GM15510 (cell line): ENCODE data around the gene OR4K2.

ENCODE experiments used
- POLR2A ChIP-seq: IDR thresholded peaks from 3 replicates; pipeline ENCODE4 v1.6.1; 2011; ENCODE audit warnings: borderline replicate concordance; ENCODE audit not compliant: insufficient read length; ENCODE audit errors: extremely low read depth

The OR4K2 gene, protein sequence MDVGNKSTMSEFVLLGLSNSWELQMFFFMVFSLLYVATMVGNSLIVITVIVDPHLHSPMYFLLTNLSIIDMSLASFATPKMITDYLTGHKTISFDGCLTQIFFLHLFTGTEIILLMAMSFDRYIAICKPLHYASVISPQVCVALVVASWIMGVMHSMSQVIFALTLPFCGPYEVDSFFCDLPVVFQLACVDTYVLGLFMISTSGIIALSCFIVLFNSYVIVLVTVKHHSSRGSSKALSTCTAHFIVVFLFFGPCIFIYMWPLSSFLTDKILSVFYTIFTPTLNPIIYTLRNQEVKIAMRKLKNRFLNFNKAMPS

DNA sequence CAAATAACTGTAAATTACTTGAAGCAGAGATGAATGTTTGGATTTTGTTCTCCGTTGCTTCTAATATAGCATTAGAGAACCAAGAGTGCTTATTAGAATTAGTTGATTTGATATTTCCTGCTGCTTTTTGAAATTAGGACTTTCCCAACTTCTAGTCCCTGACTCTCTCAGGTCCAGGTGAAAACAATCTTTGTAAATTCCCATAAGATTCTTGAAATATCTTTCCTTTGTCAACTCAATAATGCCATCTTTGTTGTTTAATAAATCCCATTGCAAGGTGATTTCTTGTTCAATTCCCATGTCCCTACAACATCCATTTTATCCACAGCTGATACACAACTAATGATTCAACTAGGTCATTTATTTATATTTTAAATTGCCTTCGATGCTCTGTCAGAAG, at the start of gene OR4K2:
Gene OR4K2 (plus strand): TSS at position 301 of the 400 bp plus-strand sequence. CDS start 1,126 bp downstream, outside the sequence.
- no peak for TF ChIP-seq POLR2A

DNA sequence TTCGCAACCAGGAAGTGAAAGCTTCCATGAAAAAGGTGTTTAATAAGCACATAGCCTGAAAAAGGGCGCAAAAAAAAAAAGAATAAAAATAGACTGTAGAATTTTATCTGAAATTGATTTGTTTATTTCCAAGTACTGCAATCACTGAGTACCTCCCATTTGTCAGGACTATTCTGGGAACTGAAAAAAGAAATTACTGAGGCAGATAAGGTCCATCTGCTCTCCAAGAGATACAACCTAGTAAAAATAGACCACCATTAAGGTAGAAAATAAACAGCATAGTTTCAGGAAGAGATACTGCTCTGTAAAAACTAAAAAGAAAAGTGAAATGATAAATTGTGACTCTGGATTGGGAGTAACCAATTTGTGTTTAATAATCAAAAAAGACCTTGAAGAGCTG, 46.6 kb upstream of the OR4K2 start:
- no peak for TF ChIP-seq POLR2A

DNA sequence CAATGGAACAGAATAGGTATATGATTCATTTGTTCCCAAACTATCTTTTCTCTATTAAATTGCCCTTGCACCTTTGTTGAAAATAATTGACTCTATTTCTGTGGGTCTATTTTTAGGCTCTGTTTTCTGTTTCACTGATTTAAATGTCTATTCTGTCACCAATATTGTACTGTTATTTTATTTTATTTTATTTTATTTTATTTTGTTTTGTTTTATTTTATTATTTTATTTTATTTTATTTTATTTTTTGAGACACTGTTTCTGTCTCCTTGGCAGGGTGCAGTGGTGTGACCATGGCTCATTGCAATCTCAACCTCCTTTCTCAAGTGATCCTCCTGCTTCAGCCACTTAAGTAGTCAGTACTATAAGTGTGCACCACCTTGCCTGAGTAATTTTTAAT, 36.5 kb upstream of the OR4K2 start:
- TF ChIP-seq POLR2A, result no peak

DNA sequence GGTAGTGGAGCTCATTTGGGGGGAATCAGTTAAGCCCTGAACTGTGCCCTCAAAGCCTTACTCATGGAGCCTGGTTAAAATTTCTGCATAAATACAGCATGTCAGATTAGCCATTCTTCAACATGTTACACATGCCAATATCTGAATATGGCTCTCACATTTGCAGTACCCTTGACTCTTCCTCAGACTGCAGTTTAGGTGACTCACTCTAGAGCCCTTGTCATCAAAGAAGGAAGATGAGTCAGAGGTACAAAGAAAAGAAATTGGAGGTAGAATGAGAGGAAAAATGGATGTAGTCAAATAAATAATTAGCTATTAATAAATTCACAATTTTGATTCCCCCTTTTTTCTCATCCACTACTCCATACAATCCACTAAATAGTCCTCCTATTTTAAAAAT, 23.6 kb upstream of the OR4K2 start:
- TF ChIP-seq POLR2A, result no peak

DNA sequence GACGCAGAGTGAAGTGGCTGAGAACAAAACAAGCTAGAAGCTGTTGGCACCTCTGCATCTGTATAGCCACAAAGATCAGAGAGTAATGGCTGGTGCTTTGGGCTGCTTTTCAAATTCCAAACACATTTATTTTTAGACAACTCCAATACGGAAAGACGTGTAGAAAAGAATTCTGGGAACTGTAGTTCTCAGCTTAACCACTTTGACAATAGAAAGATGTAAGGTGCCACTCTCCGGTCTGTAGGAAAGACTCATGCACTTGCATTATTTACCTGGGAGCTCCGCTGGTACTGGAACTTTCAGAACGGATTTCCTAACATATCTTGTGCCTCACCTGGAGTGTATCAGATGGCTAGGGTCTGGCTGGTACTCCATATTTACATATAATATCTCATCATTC, 1.8 kb upstream of the OR4K2 start:
- no peak for TF ChIP-seq POLR2A

DNA sequence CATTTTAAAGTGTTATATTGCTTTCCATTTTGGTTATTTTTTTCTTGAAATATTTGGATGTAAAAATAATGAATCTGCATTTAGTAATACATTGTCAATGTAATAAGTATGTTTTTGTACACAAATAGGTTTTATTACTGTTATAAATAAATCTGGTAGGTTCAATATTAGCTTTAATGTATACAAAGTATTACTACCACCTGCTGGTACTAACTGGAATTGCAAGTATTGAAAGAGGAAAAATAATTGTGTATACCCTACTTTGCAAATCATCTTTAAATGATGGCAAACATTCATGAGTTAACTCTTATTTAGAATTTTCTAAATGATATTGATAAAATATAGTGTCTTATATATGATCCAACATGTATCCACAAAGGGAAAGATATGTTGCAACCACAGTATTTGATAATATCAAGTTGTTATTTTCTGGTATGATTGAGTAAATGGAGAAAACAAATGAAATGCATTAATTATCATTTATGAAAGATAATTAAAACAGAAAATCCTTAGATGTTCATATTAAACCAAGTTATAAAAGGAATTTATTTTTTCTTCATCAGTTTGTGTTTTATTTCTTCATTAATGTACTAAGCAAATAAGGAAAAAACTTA, 3.2 kb downstream of the OR4K2 start:
- TF ChIP-seq POLR2A, result no peak

DNA sequence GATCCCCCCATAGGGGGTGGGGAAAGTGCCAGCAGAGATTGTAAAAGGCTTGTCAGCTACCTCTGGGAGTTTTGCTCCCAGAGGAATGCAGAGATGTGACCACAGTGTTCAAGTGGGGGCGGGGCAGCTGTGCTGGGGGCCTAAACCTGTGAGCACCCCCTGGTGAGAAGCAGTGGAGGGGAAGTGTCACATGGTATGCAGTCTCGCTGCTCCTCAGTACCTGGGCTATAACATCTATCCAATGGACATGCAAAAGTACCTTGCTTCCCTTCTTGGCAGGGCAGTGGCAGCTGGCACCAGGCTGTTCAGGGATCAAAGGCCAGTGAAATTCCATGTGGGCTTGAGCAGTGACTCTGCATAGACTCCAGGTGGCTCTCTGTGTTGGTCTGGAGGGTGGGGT, 20.3 kb downstream of the OR4K2 start:
- no peak for TF ChIP-seq POLR2A

DNA sequence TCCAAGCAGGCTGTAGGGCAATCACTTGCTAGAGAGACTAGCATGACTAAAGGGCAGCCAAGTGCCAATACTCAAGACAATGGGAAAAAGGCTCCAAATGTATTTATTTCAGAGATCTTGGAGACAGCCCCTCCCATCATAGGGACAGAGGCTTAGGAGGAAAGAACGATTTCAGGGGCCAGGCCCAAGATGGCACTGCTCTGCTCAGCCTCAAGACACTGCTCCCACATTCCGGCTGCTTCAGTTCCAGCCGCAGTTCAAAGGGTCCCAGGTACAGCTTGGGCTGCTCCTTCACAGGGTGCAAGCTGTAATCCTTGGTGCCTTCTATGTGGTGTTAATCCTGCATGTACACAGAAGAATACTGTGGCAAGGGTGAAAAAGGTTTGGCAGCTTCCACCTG, 26.1 kb downstream of the OR4K2 start:
- no peak for TF ChIP-seq POLR2A

DNA sequence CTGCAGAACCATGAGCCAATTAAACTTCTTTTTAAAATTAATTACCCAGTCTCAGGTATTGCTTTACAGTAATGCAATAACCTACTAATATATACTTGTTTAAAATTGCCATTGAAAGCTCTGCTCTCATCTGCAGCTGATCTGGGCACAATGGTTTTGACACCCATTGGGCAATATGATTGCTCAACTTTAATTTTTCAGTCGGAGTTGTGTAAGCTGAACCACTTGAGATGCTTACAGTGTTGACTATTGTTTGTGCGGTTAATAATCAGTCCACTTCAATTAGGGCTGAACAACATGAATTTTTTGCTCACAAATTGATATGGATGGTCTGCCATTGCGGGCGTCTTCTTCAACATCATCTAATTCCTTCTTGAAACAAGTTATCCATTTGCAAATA, 27.5 kb downstream of the OR4K2 start:
- TF ChIP-seq POLR2A, result no peak

DNA sequence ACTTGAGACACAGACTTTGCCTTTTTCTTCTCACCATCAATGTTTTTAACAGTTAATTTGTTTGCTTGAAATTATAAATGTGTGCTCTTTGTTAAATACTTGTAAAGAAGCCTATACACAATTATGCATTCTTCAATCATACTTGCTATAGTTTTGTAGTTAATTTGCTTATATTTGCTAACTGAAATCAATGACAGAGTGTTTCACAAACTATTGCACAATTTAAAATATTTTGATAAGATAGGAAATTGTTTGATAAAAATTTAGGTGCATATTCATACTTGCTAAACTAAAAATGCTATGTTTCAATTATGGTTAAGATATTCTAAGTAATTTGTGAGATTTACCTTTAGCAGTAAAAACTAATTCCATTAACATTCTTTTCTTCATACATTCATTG, 31.7 kb downstream of the OR4K2 start:
- TF ChIP-seq POLR2A, result no peak

DNA sequence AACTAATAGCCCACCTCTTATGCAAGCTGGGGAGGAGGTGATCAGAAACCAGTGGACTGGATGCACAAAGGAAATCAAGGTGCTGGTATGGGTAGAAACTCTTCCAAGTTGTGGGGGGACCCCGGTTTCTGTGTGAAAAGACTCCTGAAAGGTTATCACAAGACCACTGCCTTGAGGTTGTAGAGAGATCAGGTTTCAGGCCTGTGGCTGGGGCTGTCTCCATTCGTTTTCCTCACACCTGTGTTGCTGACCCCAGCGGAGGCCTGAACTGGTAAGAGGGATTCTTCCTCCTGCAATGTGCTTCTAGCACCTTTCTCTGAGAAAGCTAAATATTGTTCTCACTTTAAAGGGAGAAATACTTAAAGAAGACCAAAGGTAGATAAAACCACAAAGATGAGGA, 36.2 kb downstream of the OR4K2 start:
- TF ChIP-seq POLR2A, result no peak

DNA sequence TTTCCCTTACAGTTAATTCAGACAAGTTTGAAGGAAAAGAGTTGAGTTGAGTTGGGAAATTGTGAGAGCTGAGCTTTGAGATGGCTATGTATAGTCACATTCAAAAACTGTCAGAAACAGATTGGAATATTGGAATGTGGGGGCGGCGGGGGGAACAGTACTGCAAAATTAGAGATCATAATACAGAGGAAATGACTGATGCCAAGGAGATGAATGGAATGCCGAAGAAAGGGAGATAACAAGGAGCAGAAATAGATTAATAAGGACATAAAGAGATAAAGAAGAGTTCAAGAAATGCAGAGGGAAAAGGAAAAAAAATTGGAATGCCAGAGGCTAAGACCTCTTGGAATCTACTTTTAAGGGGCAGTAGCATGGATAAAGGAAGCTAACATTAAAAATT, 42.3 kb downstream of the OR4K2 start:
- no peak for TF ChIP-seq POLR2A

DNA sequence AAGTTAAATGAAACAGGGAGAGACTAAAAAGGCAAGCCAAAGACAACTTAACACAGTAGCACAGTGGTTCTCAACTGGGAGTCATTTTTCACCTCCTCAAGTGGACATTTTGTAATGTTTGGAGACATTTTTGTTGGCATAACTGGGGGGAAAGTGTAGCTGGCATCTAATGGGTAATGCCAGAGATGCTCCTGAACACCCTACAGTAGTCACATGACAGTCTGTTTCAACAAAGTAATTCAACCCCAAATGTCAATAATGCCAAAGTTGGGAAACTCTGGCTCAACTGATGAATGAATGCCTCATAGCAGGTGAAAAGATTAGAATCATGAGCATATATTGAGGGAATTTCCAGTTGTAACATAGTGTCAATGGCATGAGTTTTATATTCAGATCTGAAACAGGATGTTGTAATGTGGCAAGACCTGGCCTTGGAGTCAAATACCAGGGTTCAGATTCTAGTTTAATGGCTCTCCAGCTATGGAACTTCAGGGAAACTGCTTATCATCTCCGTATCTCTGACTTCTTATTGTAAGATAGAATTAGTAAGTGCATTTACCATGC, 43.1 kb downstream of the OR4K2 start:
- no peak for TF ChIP-seq POLR2A

DNA sequence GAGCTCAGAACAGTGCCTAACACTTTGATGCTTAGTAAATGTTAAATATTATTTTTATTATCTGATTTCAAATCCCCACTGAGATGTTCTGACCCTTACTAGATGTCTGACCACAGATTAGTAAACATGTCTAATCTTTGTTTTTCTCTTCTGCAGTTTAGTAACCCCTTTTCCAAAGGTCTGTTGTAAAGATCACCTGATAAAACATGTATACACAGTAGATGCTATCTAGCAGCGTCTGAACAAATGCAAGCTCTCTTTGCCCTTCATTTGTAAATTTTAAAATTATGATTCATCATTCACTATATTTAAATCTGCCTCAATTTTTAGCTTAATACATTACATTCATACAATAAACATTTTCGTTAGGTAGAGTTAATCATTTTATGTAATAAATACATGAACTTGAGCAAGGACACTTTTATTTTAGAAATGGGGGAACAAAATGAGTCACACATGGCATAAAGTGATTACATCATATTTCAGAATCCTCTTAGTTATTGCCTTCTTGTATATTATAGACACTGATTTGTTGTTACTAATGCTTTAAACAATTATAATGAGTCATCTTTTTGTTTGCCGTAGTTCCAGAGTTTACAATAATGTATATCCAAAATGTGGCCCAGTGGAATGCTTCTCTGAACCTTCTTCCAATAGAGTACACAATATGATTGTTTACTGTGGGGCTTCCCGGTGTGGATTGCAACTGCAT, 43.8 kb downstream of the OR4K2 start:
- no peak for TF ChIP-seq POLR2A

DNA sequence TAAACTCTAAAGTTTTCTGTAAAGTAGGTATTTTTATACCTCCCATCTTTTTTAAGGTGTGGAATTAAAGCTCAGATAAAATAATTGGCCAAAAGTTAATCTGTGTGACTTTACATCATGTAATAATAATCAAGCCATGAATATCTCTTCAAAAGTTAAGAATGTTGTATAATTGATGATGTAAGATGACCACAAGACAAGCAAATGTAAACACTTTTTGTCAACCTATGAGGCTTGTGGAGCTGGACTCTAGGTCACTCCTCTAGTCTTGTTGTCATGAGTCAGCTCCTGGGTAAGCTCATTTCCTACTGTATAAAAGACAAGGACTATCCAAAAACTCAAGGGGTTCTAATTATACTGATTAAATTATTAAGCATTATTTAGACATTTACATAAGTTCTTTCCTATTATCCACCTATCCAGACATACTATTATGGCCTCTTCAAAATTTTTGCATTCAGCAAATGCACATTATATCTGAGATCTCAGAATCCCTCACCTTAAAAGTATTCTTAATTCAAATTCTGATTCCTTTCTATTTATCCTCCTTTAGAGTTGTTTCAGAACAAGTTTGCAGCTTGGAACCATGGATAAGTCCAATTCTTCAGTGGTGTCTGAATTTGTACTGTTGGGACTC, 45.2 kb downstream of the OR4K2 start, which contains the start of gene OR4K5:
Gene OR4K5 (plus strand): TSS at position 587 of the 637 bp plus-strand sequence. CDS start 0 bp downstream, at position 587.
- TF ChIP-seq POLR2A, result no peak
